Measurements from ENCODE around the gene TUBA1A.
A peak's percentile ranks its signal among the peaks of the same experiment; 100 is the strongest.

Gene TUBA1A

GRCh38 chr12:49208676-49209075, 19.8 kb upstream of the TUBA1A start:
- no peak overlapping the region for H3K4me3 Mint-ChIP-seq
- H3K27ac Mint-ChIP-seq, result no peak overlapping the region
- H3K27me3 Mint-ChIP-seq (ENCODE audit: low read depth), result no peaks in the 10 kb centered on the region
- TF ChIP-seq CTCF (IDR thresholded peaks at IDR 0.05; ENCODE audit: unreplicated experiment in 3 of 3), result no peak
- peaks cover 13% of the 10 kb centered on the region for H3K4me1 Mint-ChIP-seq
- no peaks in the 10 kb centered on the region for H3K9me3 Mint-ChIP-seq
- no peaks in the 10 kb centered on the region for H3K36me3 Mint-ChIP-seq (ENCODE audit: low read depth)

GRCh38 chr12:49208146-49208545, 19.3 kb upstream of the TUBA1A start:
- Mint-ChIP-seq H3K9me3 (no peaks in the 10 kb centered on the region), H3K36me3 (ENCODE audit: low read depth) (no peaks in the 10 kb centered on the region), H3K27ac (no peak overlapping the region), H3K4me1 (peaks cover 8% of the 10 kb centered on the region), H3K27me3 (ENCODE audit: low read depth) (no peaks in the 10 kb centered on the region), H3K4me3 (no peak overlapping the region)
- no peak for TF ChIP-seq CTCF (IDR thresholded peaks at IDR 0.05; ENCODE audit: unreplicated experiment in 3 of 3)

GRCh38 chr12:49206389-49206788, 17.5 kb upstream of the TUBA1A start:
- no peaks in the 10 kb centered on the region for H3K9me3 Mint-ChIP-seq
- no peak overlapping the region for H3K27ac Mint-ChIP-seq
- H3K36me3 Mint-ChIP-seq (ENCODE audit: low read depth), result no peaks in the 10 kb centered on the region
- H3K4me1 Mint-ChIP-seq, result peaks cover 9% of the 10 kb centered on the region
- TF ChIP-seq CTCF (IDR thresholded peaks at IDR 0.05; ENCODE audit: unreplicated experiment in 3 of 3), result no peak
- H3K4me3 Mint-ChIP-seq, result no peak overlapping the region
- no peaks in the 10 kb centered on the region for H3K27me3 Mint-ChIP-seq (ENCODE audit: low read depth)

- H3K36me3 Mint-ChIP-seq (ENCODE audit: low read depth), result no peaks in the 10 kb centered on the region
- H3K4me3 Mint-ChIP-seq, result peak overlapping the region in 2 of 3 experiments; percentile 36 to 58
- peak overlapping the region; percentile 81 to 95 (median 93) for H3K27ac Mint-ChIP-seq
- no peak for TF ChIP-seq CTCF (IDR thresholded peaks at IDR 0.05; ENCODE audit: unreplicated experiment in 3 of 3)
- peaks cover 26% of the 10 kb centered on the region for H3K4me1 Mint-ChIP-seq
- H3K9me3 Mint-ChIP-seq, result no peaks in the 10 kb centered on the region
- H3K27me3 Mint-ChIP-seq (ENCODE audit: low read depth), result no peaks in the 10 kb centered on the region
Measured at GRCh38 chr12:49201595-49202295, 12.9 kb upstream of the TUBA1A start.

- TF ChIP-seq CTCF (IDR thresholded peaks at IDR 0.05; ENCODE audit: unreplicated experiment in 3 of 3), result no peak
- Mint-ChIP-seq H3K9me3 (no peaks in the 10 kb centered on the region), H3K4me3 (peak overlapping the region; percentile 2 to 58 (median 36)), H3K4me1 (peaks cover 26% of the 10 kb centered on the region), H3K27ac (peak overlapping the region; percentile 81 to 95 (median 93)), H3K36me3 (ENCODE audit: low read depth) (no peaks in the 10 kb centered on the region), H3K27me3 (ENCODE audit: low read depth) (no peaks in the 10 kb centered on the region)
Measured at GRCh38 chr12:49200919-49201594, 12.2 kb upstream of the TUBA1A start.
